ENCODE results near the gene ITGA3. TPM values are rescaled to one million over a fixed set of nuclear protein-coding genes. Genes with fewer than 3 reads are reported as not detected.

Gene ITGA3
- total RNA-seq, 1 donor: 266 TPM

DNA sequence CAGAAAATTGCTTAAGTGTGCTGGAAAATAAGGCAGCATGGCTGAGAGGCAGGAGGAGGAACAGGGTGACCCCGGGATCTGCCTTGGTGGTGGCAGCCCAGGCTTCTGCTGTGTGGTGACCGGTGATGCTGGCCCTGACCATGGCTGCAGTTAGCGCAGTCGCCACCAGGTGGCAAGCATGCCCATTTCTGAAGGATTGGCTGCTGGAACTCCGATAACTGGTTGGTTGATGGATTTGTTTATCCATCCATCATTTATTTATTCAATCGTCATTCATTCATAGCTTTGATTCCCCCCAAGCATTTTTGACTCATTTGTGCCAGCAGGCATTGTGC is 29.1 kb upstream of the ITGA3 start:
- DNase-seq (ENCODE audit: low read depth): peak; percentile 78
- H3K4me3 ChIP-seq (ENCODE audit: low read depth, low read length): no peak overlapping the region
- TF ChIP-seq, protein P1, sequence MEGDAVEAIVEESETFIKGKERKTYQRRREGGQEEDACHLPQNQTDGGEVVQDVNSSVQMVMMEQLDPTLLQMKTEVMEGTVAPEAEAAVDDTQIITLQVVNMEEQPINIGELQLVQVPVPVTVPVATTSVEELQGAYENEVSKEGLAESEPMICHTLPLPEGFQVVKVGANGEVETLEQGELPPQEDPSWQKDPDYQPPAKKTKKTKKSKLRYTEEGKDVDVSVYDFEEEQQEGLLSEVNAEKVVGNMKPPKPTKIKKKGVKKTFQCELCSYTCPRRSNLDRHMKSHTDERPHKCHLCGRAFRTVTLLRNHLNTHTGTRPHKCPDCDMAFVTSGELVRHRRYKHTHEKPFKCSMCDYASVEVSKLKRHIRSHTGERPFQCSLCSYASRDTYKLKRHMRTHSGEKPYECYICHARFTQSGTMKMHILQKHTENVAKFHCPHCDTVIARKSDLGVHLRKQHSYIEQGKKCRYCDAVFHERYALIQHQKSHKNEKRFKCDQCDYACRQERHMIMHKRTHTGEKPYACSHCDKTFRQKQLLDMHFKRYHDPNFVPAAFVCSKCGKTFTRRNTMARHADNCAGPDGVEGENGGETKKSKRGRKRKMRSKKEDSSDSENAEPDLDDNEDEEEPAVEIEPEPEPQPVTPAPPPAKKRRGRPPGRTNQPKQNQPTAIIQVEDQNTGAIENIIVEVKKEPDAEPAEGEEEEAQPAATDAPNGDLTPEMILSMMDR (IDR thresholded peaks at IDR 0.05; ENCODE audit: insufficient read depth, low read depth, low read length): peak; percentile 94

DNA sequence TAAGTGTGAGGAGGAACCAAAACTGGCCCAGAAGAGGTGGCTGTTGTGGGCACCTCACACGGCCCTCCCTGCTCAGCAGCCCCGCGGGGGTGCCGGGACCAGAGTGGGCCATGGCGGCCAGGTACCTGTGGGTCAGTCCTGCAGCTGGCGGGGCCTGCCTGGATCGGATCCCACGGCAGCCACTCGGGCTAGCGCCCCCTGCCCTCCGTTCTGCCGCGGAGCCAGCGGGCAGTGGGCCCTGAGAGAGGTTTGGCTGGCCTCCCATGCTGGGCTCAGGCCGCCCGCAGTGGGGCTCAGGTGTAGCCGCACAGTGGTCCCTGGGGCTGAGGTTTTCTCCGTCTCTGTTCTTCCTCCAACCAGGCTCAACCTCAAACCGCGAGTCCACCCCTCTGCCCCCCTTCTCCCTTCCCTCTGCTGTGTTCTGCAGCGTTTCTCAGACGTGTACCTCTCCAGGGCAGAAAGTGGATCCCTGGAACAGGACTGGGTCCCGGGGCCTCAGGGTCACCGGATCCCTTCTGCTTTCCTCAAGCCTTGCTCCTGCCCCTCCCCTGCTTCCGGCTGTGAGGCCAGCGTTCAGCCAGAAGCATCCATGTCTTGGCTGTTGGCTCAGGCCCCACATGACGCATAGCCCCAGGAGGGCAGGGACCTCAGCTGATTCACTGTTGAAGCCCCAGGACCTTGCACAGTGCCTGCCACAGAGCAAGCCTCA is 28.6 kb upstream of the ITGA3 start:
- peak; percentile 94 for DNase-seq (ENCODE audit: low read depth)
- peak overlapping the region; percentile 26 for H3K4me3 ChIP-seq (ENCODE audit: low read depth, low read length)
- TF ChIP-seq, protein P1 (IDR thresholded peaks at IDR 0.05; ENCODE audit: insufficient read depth, low read depth, low read length): no peak

DNA sequence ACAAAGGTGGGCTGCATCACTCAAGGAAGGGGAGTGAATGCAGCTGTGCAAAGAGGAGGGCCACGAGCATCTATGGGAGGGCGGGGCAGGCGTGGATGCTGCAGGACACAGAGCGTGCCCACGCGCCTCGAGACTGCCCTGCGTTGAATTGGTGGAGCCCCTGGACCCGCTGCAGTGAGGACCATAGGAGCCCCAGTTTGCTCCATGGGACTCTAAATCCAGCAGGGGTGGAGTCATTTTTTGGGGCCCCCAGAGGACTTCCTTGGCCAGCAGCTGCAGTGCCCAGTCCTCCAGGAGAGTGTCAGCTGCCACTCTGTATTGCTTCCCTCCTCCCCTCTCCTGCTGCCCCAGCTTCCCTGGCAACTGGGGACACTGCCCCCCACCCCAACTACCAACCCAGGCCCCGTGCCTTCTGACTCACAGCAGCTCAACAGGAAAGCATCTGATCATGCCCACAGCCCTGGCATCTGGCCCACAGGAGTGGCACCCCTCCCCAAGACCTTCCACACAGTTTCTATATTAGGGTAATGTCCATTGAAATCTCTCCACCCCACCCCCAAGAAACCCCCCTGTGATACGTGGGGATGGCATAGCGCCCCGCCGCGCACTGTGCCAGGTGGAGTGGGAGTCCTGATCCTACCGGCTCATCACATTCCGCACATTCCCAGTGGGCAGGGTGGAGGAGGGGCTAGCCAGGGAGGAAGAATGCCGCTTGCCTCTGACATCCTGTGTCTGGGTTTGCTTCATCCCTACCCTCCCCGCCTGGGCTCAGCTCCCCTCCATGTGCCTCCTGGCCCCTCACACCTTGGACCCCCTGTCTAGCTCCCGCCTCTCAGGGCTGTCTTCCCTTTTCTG is 27.8 kb upstream of the ITGA3 start:
- no peak overlapping the region for H3K4me3 ChIP-seq (ENCODE audit: low read depth, low read length)
- TF ChIP-seq, protein P1 (IDR thresholded peaks at IDR 0.05; ENCODE audit: insufficient read depth, low read depth, low read length): no peak
- peak; percentile 46 for DNase-seq (ENCODE audit: low read depth)

DNA sequence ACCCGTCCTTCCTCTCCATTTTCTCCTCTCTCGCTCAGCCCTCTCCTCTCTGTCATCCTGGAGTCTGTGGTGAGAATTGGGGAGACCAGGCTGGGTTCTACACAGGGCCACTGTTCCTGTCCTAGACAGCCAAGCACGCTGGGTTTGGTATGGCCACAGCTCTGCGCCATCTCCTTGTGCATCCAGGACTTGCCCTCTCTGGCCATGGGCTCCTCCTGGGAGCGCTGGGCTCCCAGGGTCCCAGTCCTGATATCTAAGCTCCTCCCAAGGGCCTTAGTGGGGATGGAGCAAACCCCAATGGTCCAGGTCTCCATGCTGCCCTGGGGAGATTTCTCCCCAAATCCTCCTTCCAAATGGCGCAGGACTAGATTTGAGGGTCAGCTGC is 27.2 kb upstream of the ITGA3 start:
- TF ChIP-seq, protein P1 (IDR thresholded peaks at IDR 0.05; ENCODE audit: insufficient read depth, low read depth, low read length): no peak
- no peak overlapping the region for H3K4me3 ChIP-seq (ENCODE audit: low read depth, low read length)
- DNase-seq (ENCODE audit: low read depth): no peak

DNA sequence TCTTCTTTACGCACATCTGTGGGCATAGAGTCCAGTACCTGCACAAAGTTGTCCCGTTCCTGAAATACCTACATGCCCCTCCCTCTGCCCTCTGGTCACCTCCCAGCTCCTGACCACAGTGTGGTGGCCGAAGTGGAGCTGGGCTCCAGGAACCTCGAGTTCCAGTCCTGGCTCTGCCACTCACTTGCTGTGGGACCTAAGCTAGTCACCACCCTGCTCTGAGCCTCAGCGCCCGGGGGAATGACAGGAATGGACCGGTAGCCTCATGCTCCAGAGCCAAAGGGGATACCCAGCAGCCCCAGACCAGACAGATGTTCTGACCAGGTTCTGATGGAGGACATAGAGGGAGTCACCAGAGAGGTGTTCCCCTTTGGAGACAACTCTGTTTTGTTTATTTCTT is 26.7 kb upstream of the ITGA3 start:
- TF ChIP-seq, protein P1 (IDR thresholded peaks at IDR 0.05; ENCODE audit: insufficient read depth, low read depth, low read length): no peak
- H3K4me3 ChIP-seq (ENCODE audit: low read depth, low read length): no peak overlapping the region
- DNase-seq (ENCODE audit: low read depth): no peak

DNA sequence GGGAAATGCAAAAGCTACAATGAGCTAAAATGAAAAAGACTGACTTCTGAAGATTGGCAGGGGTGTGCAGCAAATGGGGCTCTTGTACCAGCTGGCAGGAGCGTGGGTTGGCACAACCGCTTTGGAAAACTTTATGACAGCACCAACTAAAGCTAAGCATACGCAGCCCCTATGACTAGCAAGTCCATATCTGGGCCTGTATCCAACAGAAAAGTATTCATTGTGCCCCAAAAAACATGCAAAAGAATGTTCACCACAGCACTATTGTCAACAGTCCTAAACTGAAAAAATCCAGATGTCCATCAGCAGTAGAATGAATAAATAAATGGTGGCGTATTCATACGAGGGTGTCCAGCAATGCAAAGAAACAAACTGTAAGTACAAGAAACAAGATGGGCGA is 22.6 kb upstream of the ITGA3 start:
- H3K4me3 ChIP-seq (ENCODE audit: low read depth, low read length): no peak overlapping the region
- DNase-seq (ENCODE audit: low read depth): peak; percentile 63

More for the DNA sequence above, 22.6 kb upstream of the ITGA3 start:
- TF ChIP-seq, protein P1 (IDR thresholded peaks at IDR 0.05; ENCODE audit: insufficient read depth, low read depth, low read length): no peak
